HG03039 (cell line): ENCODE results near the gene HOXB3.

Source experiments
- ATAC-seq: cut with Tn5 transposase; IDR thresholded peaks from one replicate; pipeline ENCODE4 v1.9.1; 2021; ENCODE audit warnings: mild to moderate bottlenecking, moderate library complexity; ENCODE audit not compliant: unreplicated experiment

Gene HOXB3

GRCh38 chr17:48626245-48627117 is 36.4 kb upstream of the HOXB3 start, which contains the start of gene HOXB9:
HOXB9 (minus strand) TSS chr17:48626358; CDS start chr17:48626269, 89 bp downstream.
- ATAC-seq: no peak

- ATAC-seq: no peak
Measured at GRCh38 chr17:48625495-48626244, 35.6 kb upstream of the HOXB3 start.

GRCh38 chr17:48624544-48625494 is 34.8 kb upstream of the HOXB3 start:
- no peak for ATAC-seq

GRCh38 chr17:48624118-48624517 is 34.1 kb upstream of the HOXB3 start:
- ATAC-seq: no peak

GRCh38 chr17:48623583-48623982 is 33.5 kb upstream of the HOXB3 start:
- no peak for ATAC-seq

- no peak for ATAC-seq
Measured at GRCh38 chr17:48622857-48623256, 32.8 kb upstream of the HOXB3 start.

- no peak for ATAC-seq
Measured at GRCh38 chr17:48621410-48622392, 31.7 kb upstream of the HOXB3 start.

- ATAC-seq: no peak
Measured at GRCh38 chr17:48620461-48621139, 30.6 kb upstream of the HOXB3 start.

- no peak for ATAC-seq
Measured at GRCh38 chr17:48619826-48620449, 29.9 kb upstream of the HOXB3 start.

- ATAC-seq: no peak
Measured at GRCh38 chr17:48618256-48618896, 28.3 kb upstream of the HOXB3 start.

- no peak for ATAC-seq
Measured at GRCh38 chr17:48617471-48618255, 27.6 kb upstream of the HOXB3 start.

GRCh38 chr17:48616717-48617470 is 26.9 kb upstream of the HOXB3 start:
- ATAC-seq: no peak

- ATAC-seq: no peak
Measured at GRCh38 chr17:48615963-48616716, 26.1 kb upstream of the HOXB3 start.

GRCh38 chr17:48615047-48615962 is 25.3 kb upstream of the HOXB3 start, which contains the start of gene HOXB8:
HOXB8 (minus strand) TSS chr17:48615292; CDS start chr17:48614704, 588 bp downstream.
- no peak for ATAC-seq
